Measurements from ENCODE around the gene RPS14. TPM values are rescaled to one million over a fixed set of nuclear protein-coding genes. Genes with fewer than 3 reads are reported as not detected.
A peak's percentile ranks its signal among the peaks of the same experiment; 100 is the strongest.
"Not testable (repeated sequence)": the region's sequence is repeated elsewhere in the genome, so short reads cannot be mapped to it uniquely, and the experiment has no call there.

Gene RPS14
- polyA plus RNA-seq, 12 donors: 1,384 to 3,526 (median 2,659) TPM; not detected in 1

GRCh38 chr5:150428978-150429377, 20.6 kb downstream of the RPS14 start:
- DNase-seq: no peak

GRCh38 chr5:150428106-150428876, 21.2 kb downstream of the RPS14 start:
- no peak for DNase-seq

GRCh38 chr5:150426165-150426564, 23.4 kb downstream of the RPS14 start:
- not testable (repeated sequence) for DNase-seq

- DNase-seq: no peak
Measured at GRCh38 chr5:150422758-150423157, 26.8 kb downstream of the RPS14 start.

- DNase-seq: no peak
Measured at GRCh38 chr5:150422075-150422474, 27.5 kb downstream of the RPS14 start.

GRCh38 chr5:150419630-150420270, 29.8 kb downstream of the RPS14 start:
- no peak for DNase-seq

- DNase-seq: not testable (repeated sequence)
Measured at GRCh38 chr5:150413902-150414790, 35.4 kb downstream of the RPS14 start.

GRCh38 chr5:150413176-150413901, 36.2 kb downstream of the RPS14 start:
- no peak for DNase-seq

GRCh38 chr5:150412319-150413175, 37.0 kb downstream of the RPS14 start, which contains the start of gene CD74:
Gene CD74, minus strand, starts transcription at chr5:150412910. Its CDS starts 161 bp downstream, at chr5:150412749.
- DNase-seq: peak; percentile 53

GRCh38 chr5:150411245-150411979, 38.1 kb downstream of the RPS14 start:
- no peak for DNase-seq

- DNase-seq: peak; percentile 80
Measured at GRCh38 chr5:150410524-150411244, 38.9 kb downstream of the RPS14 start.

GRCh38 chr5:150409638-150410523, 39.7 kb downstream of the RPS14 start:
- peak; percentile 85 for DNase-seq

GRCh38 chr5:150408231-150408943, 41.2 kb downstream of the RPS14 start:
- no peak for DNase-seq

- DNase-seq: no peak
Measured at GRCh38 chr5:150407096-150407720, 42.3 kb downstream of the RPS14 start.

GRCh38 chr5:150406723-150407095, 42.8 kb downstream of the RPS14 start:
- no peak for DNase-seq

GRCh38 chr5:150406103-150406722, 43.3 kb downstream of the RPS14 start:
- DNase-seq: no peak

Measured in muscle of arm (tissue), 12 donors.